SK-N-SH treated with all-trans-retinoic acid at 6 μM for 48 hours (cell line): ENCODE data around the gene GPR148.

ENCODE experiments used
- ATAC-seq: fragments of 200-7000 bp; cut with Tn5 transposase; 3 replicates; pipeline ENCODE4 v1.9.1; 2020; ENCODE audit warnings: mild to moderate bottlenecking, moderate library complexity
- ARNTL ChIP-seq: fragments of 450-650 bp; formaldehyde crosslinking; IDR thresholded peaks from 2 replicates; pipeline ENCODE4 v1.5.0; 2020; ENCODE audit warnings: low read depth, mild to moderate bottlenecking, moderate library complexity, borderline replicate concordance
- BACH2 ChIP-seq: fragments of 250-450 bp; sonication (Bioruptor Pico); IDR thresholded peaks from 2 replicates; pipeline ENCODE4 v1.9.0; 2021; ENCODE audit warnings: mild to moderate bottlenecking, borderline replicate concordance
- CSDC2 ChIP-seq: fragments of 250-450 bp; sonication (Bioruptor Pico); IDR thresholded peaks from 2 replicates; pipeline ENCODE4 v1.5.0; 2020; ENCODE audit warnings: mild to moderate bottlenecking, moderate library complexity
- ESRRG ChIP-seq: fragments of 250-450 bp; sonication (Bioruptor Pico); IDR thresholded peaks from 2 replicates; pipeline ENCODE4 v1.6.1; 2021; ENCODE audit warnings: mild to moderate bottlenecking
- ISL1 ChIP-seq: fragments of 250-450 bp; sonication (Bioruptor Pico); IDR thresholded peaks from 2 replicates; pipeline ENCODE4 v2.1.2; 2022; ENCODE audit warnings: mild to moderate bottlenecking, moderate library complexity
- PPARA ChIP-seq: fragments of 250-450 bp; sonication (Bioruptor Pico); IDR thresholded peaks from 2 replicates; pipeline ENCODE4 v1.5.0; 2020; ENCODE audit warnings: mild to moderate bottlenecking, borderline replicate concordance
- RARB ChIP-seq: fragments of 250-450 bp; sonication (Bioruptor Pico); IDR thresholded peaks from 2 replicates; pipeline ENCODE4 v1.8.0; 2021; ENCODE audit warnings: mild to moderate bottlenecking, moderate library complexity
- SNAI2 ChIP-seq: fragments of 250-450 bp; sonication (Bioruptor Pico); IDR thresholded peaks from 2 replicates; pipeline ENCODE4 v1.5.0; 2020; ENCODE audit warnings: mild to moderate bottlenecking, moderate library complexity
- TCF4 ChIP-seq: fragments of 250-450 bp; sonication (Bioruptor Pico); IDR thresholded peaks from 2 replicates; pipeline ENCODE4 v1.8.0; 2021; ENCODE audit warnings: mild to moderate bottlenecking, moderate library complexity, borderline replicate concordance
- TOX ChIP-seq: fragments of 250-450 bp; sonication (Bioruptor Pico); IDR thresholded peaks from 2 replicates; pipeline ENCODE4 v1.8.0; 2021; ENCODE audit warnings: mild to moderate bottlenecking, moderate library complexity, borderline replicate concordance
- ZFP3 ChIP-seq: fragments of 250-450 bp; sonication (Bioruptor Pico); IDR thresholded peaks from 2 replicates; pipeline ENCODE4 v1.5.0; 2020; ENCODE audit warnings: mild to moderate bottlenecking, moderate library complexity
- ZFP30 ChIP-seq: fragments of 450-650 bp; formaldehyde crosslinking; IDR thresholded peaks from 2 replicates; pipeline ENCODE4 v1.5.0; 2022; ENCODE audit warnings: mild to moderate bottlenecking, moderate library complexity
- ZNF565 ChIP-seq: fragments of 450-650 bp; formaldehyde crosslinking; conservative IDR thresholded peaks from 2 replicates; pipeline ENCODE4 v1.5.0; 2020; ENCODE audit warnings: low read depth, mild to moderate bottlenecking, moderate library complexity
- ZNF70 ChIP-seq: fragments of 450-650 bp; formaldehyde crosslinking; IDR thresholded peaks from 2 replicates; pipeline ENCODE4 v1.5.0; 2020; ENCODE audit warnings: mild to moderate bottlenecking, moderate library complexity
- ZNF8 ChIP-seq: fragments of 450-650 bp; formaldehyde crosslinking; IDR thresholded peaks from 2 replicates; pipeline ENCODE4 v1.5.0; 2020; ENCODE audit warnings: mild to moderate bottlenecking, moderate library complexity
- TF ChIP-seq, protein P1 (sequence below): fragments of 250-450 bp; sonication (Bioruptor Pico); IDR thresholded peaks from 2 replicates; pipeline ENCODE4 v1.5.1; 2021; ENCODE audit warnings: mild to moderate bottlenecking, moderate library complexity
- TF ChIP-seq, protein P2 (sequence below): fragments of 250-450 bp; sonication (Bioruptor Pico); IDR thresholded peaks from 2 replicates; pipeline ENCODE4 v1.8.0; 2021; ENCODE audit warnings: low read depth, mild to moderate bottlenecking, moderate library complexity, borderline replicate concordance
- TF ChIP-seq, protein P3 (sequence below): fragments of 250-450 bp; sonication (Bioruptor Pico); IDR thresholded peaks from 2 replicates; pipeline ENCODE4 v1.8.0; 2020; ENCODE audit warnings: mild to moderate bottlenecking, moderate library complexity, borderline replicate concordance
- TF ChIP-seq, protein P4 (sequence below): fragments of 250-450 bp; sonication (Bioruptor Pico); IDR thresholded peaks from 2 replicates; pipeline ENCODE4 v1.5.1; 2020; ENCODE audit warnings: low read depth, mild to moderate bottlenecking, moderate library complexity

The GPR148 gene

DNA sequence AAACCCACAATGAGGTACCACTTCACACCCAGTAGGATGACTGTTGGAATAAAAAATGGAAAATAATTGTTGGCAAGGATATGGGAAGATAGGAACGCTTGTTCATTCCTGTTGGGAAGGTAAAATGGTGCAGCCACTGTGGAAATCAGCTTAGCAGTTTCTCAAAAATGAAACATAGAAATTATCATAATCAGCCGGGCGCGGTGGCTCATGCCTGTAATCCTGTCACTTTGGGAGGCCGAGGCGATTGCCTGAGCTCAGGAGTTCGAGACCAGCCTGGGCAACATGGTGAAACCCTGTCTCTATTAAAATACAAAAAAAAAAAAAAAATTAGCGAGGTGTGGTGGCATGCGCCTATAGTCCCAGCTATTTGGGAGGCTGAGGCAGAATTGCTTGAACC is 49.9 kb downstream of the GPR148 start:
- TF ChIP-seq, protein P1, sequence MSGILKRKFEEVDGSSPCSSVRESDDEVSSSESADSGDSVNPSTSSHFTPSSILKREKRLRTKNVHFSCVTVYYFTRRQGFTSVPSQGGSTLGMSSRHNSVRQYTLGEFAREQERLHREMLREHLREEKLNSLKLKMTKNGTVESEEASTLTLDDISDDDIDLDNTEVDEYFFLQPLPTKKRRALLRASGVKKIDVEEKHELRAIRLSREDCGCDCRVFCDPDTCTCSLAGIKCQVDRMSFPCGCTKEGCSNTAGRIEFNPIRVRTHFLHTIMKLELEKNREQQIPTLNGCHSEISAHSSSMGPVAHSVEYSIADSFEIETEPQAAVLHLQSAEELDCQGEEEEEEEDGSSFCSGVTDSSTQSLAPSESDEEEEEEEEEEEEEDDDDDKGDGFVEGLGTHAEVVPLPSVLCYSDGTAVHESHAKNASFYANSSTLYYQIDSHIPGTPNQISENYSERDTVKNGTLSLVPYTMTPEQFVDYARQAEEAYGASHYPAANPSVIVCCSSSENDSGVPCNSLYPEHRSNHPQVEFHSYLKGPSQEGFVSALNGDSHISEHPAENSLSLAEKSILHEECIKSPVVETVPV = no peak
- TF ChIP-seq ZFP30 (CRISPR knock-in tag) (no peak), CSDC2 (CRISPR knock-in tag) (no peak), ZNF70 (no peak), RARB (CRISPR knock-in tag) (no peak), ZNF8 (CRISPR knock-in tag) (no peak), ARNTL (CRISPR knock-in tag) (no peak), BACH2 (CRISPR knock-in tag) (no peak), ESRRG (CRISPR knock-in tag) (no peak), TOX (CRISPR knock-in tag) (no peak), SNAI2 (CRISPR knock-in tag) (no peak), ZNF565 (CRISPR knock-in tag) (no peak), TCF4 (CRISPR knock-in tag) (no peak), ISL1 (CRISPR knock-in tag) (no peak), PPARA (CRISPR knock-in tag) (no peak), ZFP3 (CRISPR knock-in tag) (no peak)
- TF ChIP-seq, protein P2, sequence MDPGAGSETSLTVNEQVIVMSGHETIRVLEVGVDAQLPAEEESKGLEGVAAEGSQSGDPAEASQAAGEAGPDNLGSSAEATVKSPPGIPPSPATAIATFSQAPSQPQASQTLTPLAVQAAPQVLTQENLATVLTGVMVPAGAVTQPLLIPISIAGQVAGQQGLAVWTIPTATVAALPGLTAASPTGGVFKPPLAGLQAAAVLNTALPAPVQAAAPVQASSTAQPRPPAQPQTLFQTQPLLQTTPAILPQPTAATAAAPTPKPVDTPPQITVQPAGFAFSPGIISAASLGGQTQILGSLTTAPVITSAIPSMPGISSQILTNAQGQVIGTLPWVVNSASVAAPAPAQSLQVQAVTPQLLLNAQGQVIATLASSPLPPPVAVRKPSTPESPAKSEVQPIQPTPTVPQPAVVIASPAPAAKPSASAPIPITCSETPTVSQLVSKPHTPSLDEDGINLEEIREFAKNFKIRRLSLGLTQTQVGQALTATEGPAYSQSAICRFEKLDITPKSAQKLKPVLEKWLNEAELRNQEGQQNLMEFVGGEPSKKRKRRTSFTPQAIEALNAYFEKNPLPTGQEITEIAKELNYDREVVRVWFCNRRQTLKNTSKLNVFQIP = no peak
- TF ChIP-seq, protein P3, sequence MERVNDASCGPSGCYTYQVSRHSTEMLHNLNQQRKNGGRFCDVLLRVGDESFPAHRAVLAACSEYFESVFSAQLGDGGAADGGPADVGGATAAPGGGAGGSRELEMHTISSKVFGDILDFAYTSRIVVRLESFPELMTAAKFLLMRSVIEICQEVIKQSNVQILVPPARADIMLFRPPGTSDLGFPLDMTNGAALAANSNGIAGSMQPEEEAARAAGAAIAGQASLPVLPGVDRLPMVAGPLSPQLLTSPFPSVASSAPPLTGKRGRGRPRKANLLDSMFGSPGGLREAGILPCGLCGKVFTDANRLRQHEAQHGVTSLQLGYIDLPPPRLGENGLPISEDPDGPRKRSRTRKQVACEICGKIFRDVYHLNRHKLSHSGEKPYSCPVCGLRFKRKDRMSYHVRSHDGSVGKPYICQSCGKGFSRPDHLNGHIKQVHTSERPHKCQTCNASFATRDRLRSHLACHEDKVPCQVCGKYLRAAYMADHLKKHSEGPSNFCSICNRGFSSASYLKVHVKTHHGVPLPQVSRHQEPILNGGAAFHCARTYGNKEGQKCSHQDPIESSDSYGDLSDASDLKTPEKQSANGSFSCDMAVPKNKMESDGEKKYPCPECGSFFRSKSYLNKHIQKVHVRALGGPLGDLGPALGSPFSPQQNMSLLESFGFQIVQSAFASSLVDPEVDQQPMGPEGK (CRISPR knock-in tag) = no peak
- TF ChIP-seq, protein P4, sequence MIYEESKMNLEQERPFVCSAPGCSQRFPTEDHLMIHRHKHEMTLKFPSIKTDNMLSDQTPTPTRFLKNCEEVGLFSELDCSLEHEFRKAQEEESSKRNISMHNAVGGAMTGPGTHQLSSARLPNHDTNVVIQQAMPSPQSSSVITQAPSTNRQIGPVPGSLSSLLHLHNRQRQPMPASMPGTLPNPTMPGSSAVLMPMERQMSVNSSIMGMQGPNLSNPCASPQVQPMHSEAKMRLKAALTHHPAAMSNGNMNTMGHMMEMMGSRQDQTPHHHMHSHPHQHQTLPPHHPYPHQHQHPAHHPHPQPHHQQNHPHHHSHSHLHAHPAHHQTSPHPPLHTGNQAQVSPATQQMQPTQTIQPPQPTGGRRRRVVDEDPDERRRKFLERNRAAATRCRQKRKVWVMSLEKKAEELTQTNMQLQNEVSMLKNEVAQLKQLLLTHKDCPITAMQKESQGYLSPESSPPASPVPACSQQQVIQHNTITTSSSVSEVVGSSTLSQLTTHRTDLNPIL (CRISPR knock-in tag) = no peak
- ATAC-seq = no peak
